ENCODE data around the gene PLCXD1. TPM values are rescaled to one million over a fixed set of nuclear protein-coding genes. Genes with fewer than 3 reads are reported as not detected.

Gene PLCXD1
- total RNA-seq, 1 experiment from 2014 or later = 19.1 TPM

- DNase-seq = no peak
- intact Hi-C loops (cut with micrococcal nuclease; ENCODE audit: unreplicated experiment) = no loop called here
- BruUV-seq (replicated peaks) = no TSS peak
- H3K27me3 Mint-ChIP-seq (ENCODE audit: unreplicated experiment) = no peaks in the 10 kb centered on the region
- peaks cover 29% of the 10 kb centered on the region for H3K36me3 Mint-ChIP-seq (ENCODE audit: insufficient read depth, unreplicated experiment)
- CTCF ChIA-PET = no interaction called here
- peaks cover 2% of the 10 kb centered on the region for H3K9me3 Mint-ChIP-seq (ENCODE audit: low read depth, unreplicated experiment)
- H3K4me3 Mint-ChIP-seq (ENCODE audit: low read depth, unreplicated experiment) = no peak overlapping the region
- H3K4me1 Mint-ChIP-seq (ENCODE audit: low read depth, unreplicated experiment) = no peaks in the 10 kb centered on the region
- peak overlapping the region; percentile 47 for H3K27ac Mint-ChIP-seq (ENCODE audit: unreplicated experiment)
- no peak for TF ChIP-seq CTCF (IDR thresholded peaks at IDR 0.05; ENCODE audit: unreplicated experiment)
Observed at GRCh38 chrX:331151-331824, 50.1 kb downstream of the PLCXD1 start.

GRCh38 chrX:331825-332495 lies 50.8 kb downstream of the PLCXD1 start:
- no peak for DNase-seq
- H3K4me1 Mint-ChIP-seq (ENCODE audit: low read depth, unreplicated experiment) = no peaks in the 10 kb centered on the region
- peaks cover 3% of the 10 kb centered on the region for H3K9me3 Mint-ChIP-seq (ENCODE audit: low read depth, unreplicated experiment)
- CTCF ChIA-PET = no interaction called here
- no peak for TF ChIP-seq CTCF (IDR thresholded peaks at IDR 0.05; ENCODE audit: unreplicated experiment)
- intact Hi-C loops (cut with micrococcal nuclease; ENCODE audit: unreplicated experiment) = no loop called here
- H3K27ac Mint-ChIP-seq (ENCODE audit: unreplicated experiment) = peak overlapping the region; percentile 47
- no TSS peak for BruUV-seq (replicated peaks)
- peaks cover 32% of the 10 kb centered on the region for H3K36me3 Mint-ChIP-seq (ENCODE audit: insufficient read depth, unreplicated experiment)
- no peak overlapping the region for H3K4me3 Mint-ChIP-seq (ENCODE audit: low read depth, unreplicated experiment)
- no peaks in the 10 kb centered on the region for H3K27me3 Mint-ChIP-seq (ENCODE audit: unreplicated experiment)

- Mint-ChIP-seq H3K27ac (ENCODE audit: unreplicated experiment) (no peak overlapping the region), H3K27me3 (ENCODE audit: unreplicated experiment) (no peaks in the 10 kb centered on the region), H3K4me1 (ENCODE audit: low read depth, unreplicated experiment) (no peaks in the 10 kb centered on the region), H3K4me3 (ENCODE audit: low read depth, unreplicated experiment) (no peak overlapping the region), H3K36me3 (ENCODE audit: insufficient read depth, unreplicated experiment) (peaks cover 36% of the 10 kb centered on the region), H3K9me3 (ENCODE audit: low read depth, unreplicated experiment) (peaks cover 3% of the 10 kb centered on the region)
- CTCF ChIA-PET = no interaction called here
- no peak for DNase-seq
- no TSS peak for BruUV-seq (replicated peaks)
- no peak for TF ChIP-seq CTCF (IDR thresholded peaks at IDR 0.05; ENCODE audit: unreplicated experiment)
- intact Hi-C loops (cut with micrococcal nuclease; ENCODE audit: unreplicated experiment) = no loop called here
Observed at GRCh38 chrX:332496-332860, 51.3 kb downstream of the PLCXD1 start.

- DNase-seq = no peak
- Mint-ChIP-seq H3K27ac (ENCODE audit: unreplicated experiment) (no peak overlapping the region), H3K36me3 (ENCODE audit: insufficient read depth, unreplicated experiment) (peaks cover 35% of the 10 kb centered on the region), H3K4me1 (ENCODE audit: low read depth, unreplicated experiment) (no peaks in the 10 kb centered on the region), H3K9me3 (ENCODE audit: low read depth, unreplicated experiment) (peaks cover 3% of the 10 kb centered on the region), H3K4me3 (ENCODE audit: low read depth, unreplicated experiment) (no peak overlapping the region), H3K27me3 (ENCODE audit: unreplicated experiment) (no peaks in the 10 kb centered on the region)
- BruUV-seq (replicated peaks) = no TSS peak
- TF ChIP-seq CTCF (IDR thresholded peaks at IDR 0.05; ENCODE audit: unreplicated experiment) = no peak
- CTCF ChIA-PET = no interaction called here
- intact Hi-C loops (cut with micrococcal nuclease; ENCODE audit: unreplicated experiment) = no loop called here
Observed at GRCh38 chrX:332916-333610, 51.9 kb downstream of the PLCXD1 start.
